OCI-LY1 (cell line): ENCODE results near the gene TACC3.

Experiments used
- EZH2 ChIP-seq: fragments of 200-600 bp; sonication (generic), shearing (Covaris generic); IDR thresholded peaks from 2 replicates; pipeline ENCODE4 v1.8.0; 2017; ENCODE audit warnings: borderline replicate concordance, mixed run types, mild to moderate bottlenecking, antibody characterized with exemption, low read length, moderate library complexity, mixed read lengths
- TF ChIP-seq, protein P1 (sequence below): fragments of 200-600 bp; sonication (generic), shearing (Covaris generic); IDR thresholded peaks from 2 replicates; pipeline ENCODE4 v1.5.1; 2017; ENCODE audit warnings: mild to moderate bottlenecking, antibody characterized with exemption, low read length, moderate library complexity, mixed read lengths

GRCh38 chr4:1753294-1753696 lies 32.0 kb downstream of the TACC3 start:
- TF ChIP-seq, protein P1, sequence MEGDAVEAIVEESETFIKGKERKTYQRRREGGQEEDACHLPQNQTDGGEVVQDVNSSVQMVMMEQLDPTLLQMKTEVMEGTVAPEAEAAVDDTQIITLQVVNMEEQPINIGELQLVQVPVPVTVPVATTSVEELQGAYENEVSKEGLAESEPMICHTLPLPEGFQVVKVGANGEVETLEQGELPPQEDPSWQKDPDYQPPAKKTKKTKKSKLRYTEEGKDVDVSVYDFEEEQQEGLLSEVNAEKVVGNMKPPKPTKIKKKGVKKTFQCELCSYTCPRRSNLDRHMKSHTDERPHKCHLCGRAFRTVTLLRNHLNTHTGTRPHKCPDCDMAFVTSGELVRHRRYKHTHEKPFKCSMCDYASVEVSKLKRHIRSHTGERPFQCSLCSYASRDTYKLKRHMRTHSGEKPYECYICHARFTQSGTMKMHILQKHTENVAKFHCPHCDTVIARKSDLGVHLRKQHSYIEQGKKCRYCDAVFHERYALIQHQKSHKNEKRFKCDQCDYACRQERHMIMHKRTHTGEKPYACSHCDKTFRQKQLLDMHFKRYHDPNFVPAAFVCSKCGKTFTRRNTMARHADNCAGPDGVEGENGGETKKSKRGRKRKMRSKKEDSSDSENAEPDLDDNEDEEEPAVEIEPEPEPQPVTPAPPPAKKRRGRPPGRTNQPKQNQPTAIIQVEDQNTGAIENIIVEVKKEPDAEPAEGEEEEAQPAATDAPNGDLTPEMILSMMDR: no peak
- no peak for TF ChIP-seq EZH2
